Thyroid gland (tissue), 4 donors: ENCODE results near the gene PROK1.

Source experiments
- CTCF ChIP-seq, 6 experiments: fragments of 200-600 bp in 3 of 6; fragments of 450-650 bp in 3 of 6; sonication (generic) in 3 of 6; IDR thresholded peaks; one replicate each; pipeline ENCODE4 v1.5.1; 2016 to 2019; ENCODE audit warnings: antibody characterized with exemption in 6 of 6, mild to moderate bottlenecking in 2 of 6, inconsistent platforms in 1 of 6, moderate library complexity in 1 of 6
- POLR2A ChIP-seq, 2 donors: fragments of 450-650 bp; IDR thresholded peaks; one replicate each; pipeline ENCODE4 v1.6.1; 2017; ENCODE audit warnings: antibody characterized with exemption in 2 of 2, mild to moderate bottlenecking in 2 of 2, moderate library complexity in 1 of 2

GRCh38 chr1:110482662-110483307 lies 31.8 kb downstream of the PROK1 start:
- TF ChIP-seq POLR2A (IDR thresholded peaks at IDR 0.05) (no peak), CTCF (IDR thresholded peaks at IDR 0.05) (no peak)
